Osteocyte (in vitro differentiated cells): ENCODE data around the gene AIP. TPM values are rescaled to one million over a fixed set of nuclear protein-coding genes. Genes with fewer than 3 reads are reported as not detected.
"Not testable (repeated sequence)": the region's sequence is repeated elsewhere in the genome, so short reads cannot be mapped to it uniquely, and the experiment has no call there.

Experiments
- DNase-seq: peaks from one replicate; pipeline ENCODE4 v3.0.0; 2021; ENCODE audit warnings: mixed read lengths; ENCODE audit not compliant: unreplicated experiment; ENCODE audit errors: extremely low spot score
- H3K27ac Mint-ChIP-seq: one replicate; pipeline ENCODE4 v1.8.0; 2021; ENCODE audit warnings: mild to moderate bottlenecking, mixed read lengths; ENCODE audit not compliant: unreplicated experiment
- H3K27me3 Mint-ChIP-seq: one replicate; pipeline ENCODE4 v1.8.0; 2021; ENCODE audit warnings: mixed read lengths; ENCODE audit not compliant: unreplicated experiment
- H3K36me3 Mint-ChIP-seq: one replicate; pipeline ENCODE4 v1.8.0; 2021; ENCODE audit warnings: mixed read lengths; ENCODE audit not compliant: unreplicated experiment
- H3K4me1 Mint-ChIP-seq: one replicate; pipeline ENCODE4 v1.8.0; 2021; ENCODE audit warnings: mixed read lengths; ENCODE audit not compliant: unreplicated experiment
- H3K4me3 Mint-ChIP-seq: one replicate; pipeline ENCODE4 v1.8.0; 2021; ENCODE audit warnings: mild to moderate bottlenecking, moderate library complexity, mixed read lengths; ENCODE audit not compliant: unreplicated experiment
- H3K9me3 Mint-ChIP-seq: one replicate; pipeline ENCODE4 v1.8.0; 2021; ENCODE audit warnings: mixed read lengths; ENCODE audit not compliant: unreplicated experiment
- CTCF ChIP-seq: fragments of 200-600 bp; sonication (generic); IDR thresholded peaks from 2 replicates; pipeline ENCODE4 v1.5.0; 2021; ENCODE audit warnings: antibody characterized with exemption, mild to moderate bottlenecking, moderate library complexity
- total RNA-seq: library from RNA; stranded (reverse); gene quantifications from 2 replicates; pipeline ENCODE4 v1.2.1, GENCODE V29; 2021

The AIP gene
- total RNA-seq, 1 donor from 2014 or later: 76.5 TPM

- Mint-ChIP-seq H3K4me3 (peak overlapping the region; percentile 74), H3K27ac (peak overlapping the region; percentile 73), H3K27me3 (no peaks in the 10 kb centered on the region), H3K36me3 (no peaks in the 10 kb centered on the region), H3K4me1 (peaks cover 27% of the 10 kb centered on the region), H3K9me3 (no peaks in the 10 kb centered on the region)
- DNase-seq: no peak
- no peak for TF ChIP-seq CTCF
Measured at GRCh38 chr11:67469508-67469811, 13.4 kb upstream of the AIP start.

- Mint-ChIP-seq H3K4me3 (peak overlapping the region; percentile 74), H3K36me3 (no peaks in the 10 kb centered on the region), H3K9me3 (no peaks in the 10 kb centered on the region), H3K27me3 (no peaks in the 10 kb centered on the region), H3K27ac (no peak overlapping the region), H3K4me1 (peaks cover 21% of the 10 kb centered on the region)
- DNase-seq: no peak
- TF ChIP-seq CTCF: no peak
Measured at GRCh38 chr11:67470337-67471002, 12.4 kb upstream of the AIP start.

- TF ChIP-seq CTCF: no peak
- Mint-ChIP-seq H3K4me3 (no peak overlapping the region), H3K27me3 (peaks cover 2% of the 10 kb centered on the region)
Measured at GRCh38 chr11:67472882-67473281, 9.9 kb upstream of the AIP start.

GRCh38 chr11:67476692-67477091, 6.1 kb upstream of the AIP start:
- not testable (repeated sequence) for H3K36me3 Mint-ChIP-seq, DNase-seq, H3K4me3 Mint-ChIP-seq, H3K4me1 Mint-ChIP-seq, H3K27ac Mint-ChIP-seq, H3K27me3 Mint-ChIP-seq, H3K9me3 Mint-ChIP-seq

More at GRCh38 chr11:67472882-67473281, 9.9 kb upstream of the AIP start:
- no peak overlapping the region for H3K27ac Mint-ChIP-seq
- no peaks in the 10 kb centered on the region for H3K36me3 Mint-ChIP-seq
- DNase-seq: no peak
- H3K9me3 Mint-ChIP-seq: no peaks in the 10 kb centered on the region
- H3K4me1 Mint-ChIP-seq: peaks cover 13% of the 10 kb centered on the region

- not testable (repeated sequence) for H3K27me3 Mint-ChIP-seq, H3K4me1 Mint-ChIP-seq, H3K4me3 Mint-ChIP-seq, DNase-seq, H3K9me3 Mint-ChIP-seq, H3K27ac Mint-ChIP-seq, H3K36me3 Mint-ChIP-seq
Measured at GRCh38 chr11:67477344-67478050, 5.3 kb upstream of the AIP start.

- no peaks in the 10 kb centered on the region for H3K9me3 Mint-ChIP-seq
- H3K36me3 Mint-ChIP-seq: no peaks in the 10 kb centered on the region
- no peak for DNase-seq
- H3K27me3 Mint-ChIP-seq: peaks cover under 1% of the 10 kb centered on the region
- peak overlapping the region; percentile 99 for H3K27ac Mint-ChIP-seq
- H3K4me1 Mint-ChIP-seq: peaks cover 35% of the 10 kb centered on the region
- peak overlapping the region; percentile 90 for H3K4me3 Mint-ChIP-seq
- TF ChIP-seq CTCF: no peak
Measured at GRCh38 chr11:67482275-67482826, 475 bp upstream of the AIP start.
